Esophagus mucosa (tissue), 1 donor: ENCODE measurements around the gene GLE1. TPM values are rescaled to one million over a fixed set of nuclear protein-coding genes. Genes with fewer than 3 reads are reported as not detected.
"Not testable (repeated sequence)": the region's sequence is repeated elsewhere in the genome, so short reads cannot be mapped to it uniquely, and the experiment has no call there.

Source experiments
- ATAC-seq: fragments of 200-7000 bp; cut with Tn5 transposase; one replicate; pipeline ENCODE4 v1.9.1; 2020
- total RNA-seq: library from RNA; stranded (reverse); gene quantifications from one replicate; pipeline ENCODE4 v1.2.4, GENCODE V29; 2023
- donor health status: DM: yes; HTN: yes; CAD: no.

GLE1 gene
- total RNA-seq, 1 donor from 2014 or later, result 22.5 TPM

GRCh38 chr9:128497824-128498610 lies 6.5 kb upstream of the GLE1 start:
- ATAC-seq, result no peak

- ATAC-seq, result no peak
Observed at GRCh38 chr9:128498911-128499310, 5.6 kb upstream of the GLE1 start.

GRCh38 chr9:128499920-128500319 lies 4.6 kb upstream of the GLE1 start:
- no peak for ATAC-seq

GRCh38 chr9:128503415-128503825 lies 1.1 kb upstream of the GLE1 start:
- ATAC-seq, result not testable (repeated sequence)

- ATAC-seq, result peak; percentile 16
Observed at GRCh38 chr9:128503870-128504269, 649 bp upstream of the GLE1 start.

- no peak for ATAC-seq
Observed at GRCh38 chr9:128505414-128505765, 871 bp downstream of the GLE1 start.

GRCh38 chr9:128505906-128506305 lies 1.4 kb downstream of the GLE1 start:
- not testable (repeated sequence) for ATAC-seq

- ATAC-seq, result no peak
Observed at GRCh38 chr9:128512820-128513219, 8.3 kb downstream of the GLE1 start.

GRCh38 chr9:128521956-128522355 lies 17.4 kb downstream of the GLE1 start:
- ATAC-seq, result no peak

GRCh38 chr9:128523199-128523925 lies 18.8 kb downstream of the GLE1 start:
- peak; percentile 62 for ATAC-seq

- ATAC-seq, result peak; percentile 38
Observed at GRCh38 chr9:128526720-128527119, 22.2 kb downstream of the GLE1 start.

- ATAC-seq, result peak; percentile 31
Observed at GRCh38 chr9:128528445-128529160, 24.1 kb downstream of the GLE1 start.

GRCh38 chr9:128529191-128529590 lies 24.7 kb downstream of the GLE1 start:
- ATAC-seq, result no peak

GRCh38 chr9:128532581-128532980 lies 28.1 kb downstream of the GLE1 start:
- ATAC-seq, result peak; percentile 29

- ATAC-seq, result no peak
Observed at GRCh38 chr9:128540634-128541360, 36.3 kb downstream of the GLE1 start.

- no peak for ATAC-seq
Observed at GRCh38 chr9:128546504-128546903, 42.0 kb downstream of the GLE1 start.

- no peak for ATAC-seq
Observed at GRCh38 chr9:128548876-128549275, 44.4 kb downstream of the GLE1 start.

- no peak for ATAC-seq
Observed at GRCh38 chr9:128550226-128550625, 45.7 kb downstream of the GLE1 start.

GRCh38 chr9:128550770-128551656 lies 46.5 kb downstream of the GLE1 start:
- ATAC-seq, result no peak

GRCh38 chr9:128551657-128552152 lies 47.2 kb downstream of the GLE1 start:
- no peak for ATAC-seq

GRCh38 chr9:128552153-128552743 lies 47.7 kb downstream of the GLE1 start, which contains the start of gene SPTAN1:
Gene SPTAN1 (plus strand): TSS chr9:128552587. CDS start chr9:128566741, 14,154 bp downstream.
- ATAC-seq, result peak; percentile 94
